IMR-90 (cell line): ENCODE data around the gene KATNA1. TPM values are rescaled to one million over a fixed set of nuclear protein-coding genes. Genes with fewer than 3 reads are reported as not detected.

ENCODE experiments used
- ATAC-seq: fragments of 200-7000 bp; cut with Tn5 transposase; 2 replicates; pipeline ENCODE4 v1.9.1; 2020; ENCODE audit warnings: low read depth, mild to moderate bottlenecking, moderate library complexity
- BruUV-seq: library from RNA; stranded (reverse); fragments of 400-500 nt; replicated peaks from 2 replicates; lab custom pipeline; 2021; lab: Mats Ljungman, UMichigan
- CTCF ChIA-PET: fragments of 300-600 bp; formaldehyde crosslinking; extraction: SDS; loops from one replicate; lab custom pipeline; 2021; ENCODE audit warnings: antibody characterized with exemption; lab: Yijun Ruan, JAX
- POLR2A ChIA-PET: fragments of 300-600 bp; sonication (Branson Sonifier 250); formaldehyde crosslinking; loops from one replicate; lab custom pipeline; 2022; ENCODE audit warnings: antibody characterized with exemption; ENCODE audit not compliant: unreplicated experiment; lab: Charles Lee
- DNase-seq: peaks from one replicate; pipeline ENCODE4 v3.0.0; 2013
- H2AFZ ChIP-seq: replicated peaks from 2 replicates; pipeline ENCODE3; 2013; ENCODE audit warnings: low read length, mild to moderate bottlenecking; ENCODE audit not compliant: poor library complexity
- H2AK5ac ChIP-seq: 2 replicates; pipeline ENCODE4 v1.6.1; 2013; ENCODE audit warnings: low read depth, low read length, inconsistent platforms
- H2AK9ac ChIP-seq: replicated peaks from 2 replicates; pipeline ENCODE3; 2013; ENCODE audit warnings: mild to moderate bottlenecking, low read depth, low read length, moderate library complexity; ENCODE audit not compliant: poor library complexity
- H2BK120ac ChIP-seq: 2 replicates; pipeline ENCODE4 v1.6.1; 2013; ENCODE audit warnings: low read depth, low read length, inconsistent platforms
- H2BK15ac ChIP-seq: 3 replicates; pipeline ENCODE4 v1.6.1; 2013; ENCODE audit warnings: low read depth, low read length, inconsistent platforms
- H2BK20ac ChIP-seq: 2 replicates; pipeline ENCODE4 v1.6.1; 2013; ENCODE audit warnings: low read depth, mild to moderate bottlenecking, inconsistent platforms, low read length, moderate library complexity
- H2BK5ac ChIP-seq: 2 replicates; pipeline ENCODE4 v1.6.1; 2013; ENCODE audit warnings: mild to moderate bottlenecking, low read depth, low read length, inconsistent platforms; ENCODE audit not compliant: poor library complexity, severe bottlenecking
- H3K14ac ChIP-seq: replicated peaks from 2 replicates; pipeline ENCODE4 v1.6.1; 2013; ENCODE audit warnings: low read depth, low read length, inconsistent platforms
- H3K18ac ChIP-seq: 2 replicates; pipeline ENCODE4 v1.6.1; 2013; ENCODE audit warnings: low read depth, low read length, control low read depth
- H3K23ac ChIP-seq: 2 replicates; pipeline ENCODE4 v1.6.1; 2013; ENCODE audit warnings: low read depth, low read length, inconsistent platforms
- H3K27ac ChIP-seq: 2 replicates; pipeline ENCODE4 v1.5.1; 2013; ENCODE audit warnings: mild to moderate bottlenecking, control low read depth, low read length; ENCODE audit not compliant: insufficient read depth
- H3K27me3 ChIP-seq: 2 replicates; pipeline ENCODE4 v1.6.1; 2013; ENCODE audit warnings: low read length; ENCODE audit not compliant: control insufficient read depth, insufficient read depth
- H3K36me3 ChIP-seq: 2 replicates; pipeline ENCODE4 v1.6.1; 2013; ENCODE audit warnings: low read length, mixed read lengths; ENCODE audit not compliant: control insufficient read depth, insufficient read depth
- H3K4ac ChIP-seq: 2 replicates; pipeline ENCODE4 v1.6.1; 2013; ENCODE audit warnings: low read depth, low read length, inconsistent platforms
- H3K4me1 ChIP-seq: 2 replicates; pipeline ENCODE4 v1.6.1; 2013; ENCODE audit warnings: low read length, mixed read lengths; ENCODE audit not compliant: control insufficient read depth, insufficient read depth
- H3K4me2 ChIP-seq: 2 replicates; pipeline ENCODE4 v1.6.1; 2013; ENCODE audit warnings: low read depth, mild to moderate bottlenecking, control low read depth, low read length, moderate library complexity
- H3K4me3 ChIP-seq: 2 replicates; pipeline ENCODE4 v1.5.1; 2013; ENCODE audit warnings: low read depth, mild to moderate bottlenecking, control low read depth, low read length, moderate library complexity; ENCODE audit not compliant: insufficient read depth
- H3K56ac ChIP-seq: 2 replicates; pipeline ENCODE4 v1.6.1; 2013; ENCODE audit warnings: low read length, inconsistent platforms; ENCODE audit not compliant: insufficient read depth; ENCODE audit errors: extremely low read depth
- H3K79me1 ChIP-seq, 2 experiments: 2 replicates each; pipeline ENCODE4 v1.6.1; 2013; ENCODE audit warnings: low read length in 2 of 2, inconsistent platforms in 1 of 2, low read depth in 1 of 2
- H3K9ac ChIP-seq: 2 replicates; pipeline ENCODE4 v1.6.1; 2013; ENCODE audit warnings: low read depth, low read length, control low read depth
- H3K9me1 ChIP-seq: 2 replicates; pipeline ENCODE4 v1.6.1; 2013; ENCODE audit warnings: low read length, inconsistent platforms; ENCODE audit not compliant: insufficient read depth
- H3K9me3 ChIP-seq: 2 replicates; pipeline ENCODE4 v1.6.1; 2013; ENCODE audit warnings: low read length; ENCODE audit not compliant: control insufficient read depth, insufficient read depth
- H4K20me1 ChIP-seq: 2 replicates; pipeline ENCODE4 v1.6.1; 2013; ENCODE audit warnings: low read length, inconsistent platforms; ENCODE audit not compliant: insufficient read depth
- H4K5ac ChIP-seq: 2 replicates; pipeline ENCODE4 v1.6.1; 2013; ENCODE audit warnings: mild to moderate bottlenecking, low read depth, low read length, control low read depth
- H4K8ac ChIP-seq, 2 experiments: 2 replicates each; pipeline ENCODE4 v1.6.1; 2013; ENCODE audit warnings: low read depth in 2 of 2, low read length in 2 of 2, control low read depth in 1 of 2, inconsistent platforms in 1 of 2
- H4K91ac ChIP-seq: 2 replicates; pipeline ENCODE4 v1.6.1; 2013; ENCODE audit warnings: low read depth, low read length, inconsistent platforms; ENCODE audit not compliant: insufficient read depth
- BHLHE40 ChIP-seq: fragments of 150-350 bp; IDR thresholded peaks from 2 replicates; pipeline ENCODE4 v1.6.1; 2016; ENCODE audit warnings: mild to moderate bottlenecking, low read depth, low read length
- CEBPB ChIP-seq: IDR thresholded peaks from 2 replicates; pipeline ENCODE4 v1.6.1; 2012; ENCODE audit warnings: low read depth, low read length, improper control_type of control experiment
- CHD1 ChIP-seq: IDR thresholded peaks from 2 replicates; pipeline ENCODE4 v1.6.1; 2012; ENCODE audit warnings: low read depth, low read length, improper control_type of control experiment
- CTCF ChIP-seq: conservative IDR thresholded peaks from 2 replicates; pipeline ENCODE4 v1.5.1; 2012; ENCODE audit warnings: mild to moderate bottlenecking, low read depth, low read length, improper control_type of control experiment
- FOS ChIP-seq: fragments of 150-350 bp; IDR thresholded peaks from 2 replicates; pipeline ENCODE4 v1.6.1; 2016; ENCODE audit warnings: low read depth, low read length
- MAFK ChIP-seq: IDR thresholded peaks from 2 replicates; pipeline ENCODE4 v1.6.1; 2012; ENCODE audit warnings: low read depth, low read length, improper control_type of control experiment
- MAZ ChIP-seq: IDR thresholded peaks from 2 replicates; pipeline ENCODE4 v1.6.1; 2012; ENCODE audit warnings: low read depth, mild to moderate bottlenecking, low read length, improper control_type of control experiment, moderate library complexity, borderline replicate concordance
- MXI1 ChIP-seq: IDR thresholded peaks from 2 replicates; pipeline ENCODE4 v1.6.1; 2012; ENCODE audit warnings: low read depth, mild to moderate bottlenecking, low read length, moderate library complexity, borderline replicate concordance
- NFE2L2 ChIP-seq: fragments of 150-350 bp; IDR thresholded peaks from 2 replicates; pipeline ENCODE4 v1.6.1; 2016; ENCODE audit warnings: low read depth, mild to moderate bottlenecking, low read length
- POLR2A ChIP-seq: IDR thresholded peaks from 2 replicates; pipeline ENCODE4 v1.6.1; 2012; ENCODE audit warnings: mild to moderate bottlenecking, low read depth, low read length
- RAD21 ChIP-seq: IDR thresholded peaks from 2 replicates; pipeline ENCODE4 v1.6.1; 2012; ENCODE audit warnings: low read length, improper control_type of control experiment
- RCOR1 ChIP-seq: IDR thresholded peaks from 2 replicates; pipeline ENCODE4 v1.6.1; 2012; ENCODE audit warnings: mild to moderate bottlenecking, low read length, improper control_type of control experiment; ENCODE audit not compliant: insufficient replicate concordance
- RFX5 ChIP-seq: IDR thresholded peaks from 2 replicates; pipeline ENCODE4 v1.8.0; 2012; ENCODE audit warnings: low read depth, mild to moderate bottlenecking, low read length, moderate library complexity
- SMC3 ChIP-seq: fragments of 150-350 bp; IDR thresholded peaks from 2 replicates; pipeline ENCODE4 v1.6.1; 2016; ENCODE audit warnings: low read depth, mild to moderate bottlenecking, antibody characterized with exemption, low read length, moderate library complexity
- USF2 ChIP-seq: fragments of 150-350 bp; IDR thresholded peaks from 2 replicates; pipeline ENCODE4 v1.6.1; 2017; ENCODE audit warnings: mild to moderate bottlenecking, antibody characterized with exemption, low read length, low read depth
- whole genome bisulfite sequencing, 2 experiments: methylation state at CpG; one replicate each; pipeline versions ENCODE4 v1.1.5 to v1.1.7; 2013; ENCODE audit warnings: missing lambda C conversion rate in 2 of 2; ENCODE audit not compliant: insufficient read length in 1 of 2; ENCODE audit errors: extremely low coverage in 2 of 2; 5-methylcytosine and 5-hydroxymethylcytosine counted together
- dilution Hi-C: fragments of 300-500 bp; cut with HindIII; formaldehyde crosslinking; loops from one replicate; pipeline ENCODE4 v1.14.3; 2018; ENCODE audit warnings: low sequenced_read_pairs; ENCODE audit not compliant: unreplicated experiment
- in situ Hi-C: fragments of 300-500 bp; cut with MboI; formaldehyde crosslinking; loops from 3 replicates; pipeline ENCODE4 v1.14.3; 2019; ENCODE audit warnings: low sequenced_read_pairs, inconsistent platforms, mixed read lengths
- intact Hi-C: fragments of 100-400 bp; cut with micrococcal nuclease; formaldehyde crosslinking; loops from 2 replicates; pipeline ENCODE4 v1.10.0; 2022
- polyA plus RNA-seq, 3 experiments: library from polyadenylated mRNA; depleted of rRNA; stranded (reverse); fragments of >200 nt; gene quantifications; 2 replicates each; pipeline ENCODE4 v1.2.3, GENCODE V29; 2012; ENCODE audit warnings: low replicate concordance in 1 of 3
- total RNA-seq: library from RNA; depleted of rRNA; stranded (reverse); fragments of >200 nt; gene quantifications from 2 replicates; pipeline ENCODE4 v1.2.3, GENCODE V29; 2012
- TF ChIP-seq, protein P1 (sequence below): fragments of 150-350 bp; IDR thresholded peaks from 2 replicates; pipeline ENCODE4 v1.6.1; 2016; ENCODE audit warnings: low read depth, mild to moderate bottlenecking, low read length, moderate library complexity, borderline replicate concordance

The KATNA1 gene
- total and polyA plus RNA-seq, 2 of the 4 experiments (the other 2 are of a cell fraction) = 15.3 to 24.6 TPM

DNA sequence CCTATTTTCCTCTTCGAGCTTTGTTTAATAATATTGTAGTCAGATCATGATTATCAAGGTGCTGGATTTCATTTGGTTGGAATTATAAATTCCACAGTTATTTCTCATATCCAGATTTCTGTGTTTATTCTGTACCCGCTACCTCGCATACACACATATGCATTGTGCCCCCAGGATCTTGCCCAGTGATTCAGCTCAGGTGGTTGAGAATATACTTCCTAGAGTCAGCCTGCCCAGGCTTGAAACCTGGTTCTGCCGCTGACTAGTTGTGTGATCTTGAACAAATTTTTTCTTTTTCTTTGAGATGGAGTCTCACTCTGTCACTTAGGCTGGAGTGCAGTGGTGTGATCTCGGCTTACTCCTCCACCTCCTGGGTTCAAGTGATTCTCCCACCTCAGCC, 67.6 kb downstream of the KATNA1 start:
- no peak overlapping the region for H3K4ac ChIP-seq
- no TSS peak for BruUV-seq
- H4K20me1 ChIP-seq = no peaks in the 10 kb centered on the region; the same call in 1 of the 2 replicates
- H3K36me3 ChIP-seq = peaks cover 17% of the 10 kb centered on the region
- H2BK120ac ChIP-seq = no peak overlapping the region
- no peak overlapping the region for H4K5ac ChIP-seq
- no peak overlapping the region for H2BK5ac ChIP-seq
- no peaks in the 10 kb centered on the region for H3K9me3 ChIP-seq
- no peak overlapping the region for H3K14ac ChIP-seq
- no peak overlapping the region for H4K91ac ChIP-seq
- no peak overlapping the region for H3K9ac ChIP-seq
- WGBS, 2 experiments = no CpG with 5 or more reads among the region's 5 CpGs
- no peak overlapping the region for H3K56ac ChIP-seq
- H3K4me3 ChIP-seq = no peak overlapping the region
- H2BK15ac ChIP-seq = no peak overlapping the region
- dilution Hi-C loops = no loop called here
- no peaks in the 10 kb centered on the region for H3K9me1 ChIP-seq
- TF ChIP-seq RCOR1 (no peak), NFE2L2 (no peak), POLR2A (no peak), BHLHE40 (no peak), MAFK (no peak), RFX5 (no peak), CTCF (no peak), CEBPB (no peak), RAD21 (no peak), FOS (no peak), USF2 (no peak), MXI1 (no peak), CHD1 (no peak), SMC3 (no peak), MAZ (no peak)
- TF ChIP-seq, protein P1, sequence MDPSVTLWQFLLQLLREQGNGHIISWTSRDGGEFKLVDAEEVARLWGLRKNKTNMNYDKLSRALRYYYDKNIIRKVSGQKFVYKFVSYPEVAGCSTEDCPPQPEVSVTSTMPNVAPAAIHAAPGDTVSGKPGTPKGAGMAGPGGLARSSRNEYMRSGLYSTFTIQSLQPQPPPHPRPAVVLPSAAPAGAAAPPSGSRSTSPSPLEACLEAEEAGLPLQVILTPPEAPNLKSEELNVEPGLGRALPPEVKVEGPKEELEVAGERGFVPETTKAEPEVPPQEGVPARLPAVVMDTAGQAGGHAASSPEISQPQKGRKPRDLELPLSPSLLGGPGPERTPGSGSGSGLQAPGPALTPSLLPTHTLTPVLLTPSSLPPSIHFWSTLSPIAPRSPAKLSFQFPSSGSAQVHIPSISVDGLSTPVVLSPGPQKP = no peak
- H3K27me3 ChIP-seq = no peaks in the 10 kb centered on the region
- no peak overlapping the region for H2AFZ ChIP-seq
- H3K4me1 ChIP-seq = no peaks in the 10 kb centered on the region
- ChIA-PET POLR2A (no interaction called here), CTCF (no interaction called here)
- H4K8ac ChIP-seq = no peak overlapping the region
- H2AK5ac ChIP-seq = no peak overlapping the region
- no peak overlapping the region for H3K18ac ChIP-seq
- in situ Hi-C loops = no loop called here
- peaks cover 11 to 17% of the 10 kb centered on the region in 2 experiments for H3K79me1 ChIP-seq
- no peak for DNase-seq
- ATAC-seq = no peak
- no peak overlapping the region for H2AK9ac ChIP-seq
- H3K27ac ChIP-seq = no peak overlapping the region
- intact Hi-C loops = no loop called here
- no peak overlapping the region for H3K4me2 ChIP-seq
- H2BK20ac ChIP-seq = no peak overlapping the region
- H3K23ac ChIP-seq = no peak overlapping the region
